ENCODE data around the gene RAD54L2. TPM values are rescaled to one million over a fixed set of nuclear protein-coding genes. Genes with fewer than 3 reads are reported as not detected.

The RAD54L2 gene
- total and polyA plus RNA-seq, 2 of the 4 experiments (the other 2 are of a cell fraction), result 6.8 to 24.2 TPM

- TF ChIP-seq RCOR1 (IDR thresholded peaks at IDR 0.05; ENCODE audit: insufficient replicate concordance, low read length) (no peak), RAD21 (IDR thresholded peaks at IDR 0.05; ENCODE audit: low read length) (no peak), MAZ (IDR thresholded peaks at IDR 0.05; ENCODE audit: borderline replicate concordance, low read depth, low read length) (no peak), SMC3 (IDR thresholded peaks at IDR 0.05; ENCODE audit: low read depth, low read length) (no peak), NFE2L2 (IDR thresholded peaks at IDR 0.05; ENCODE audit: low read depth, low read length) (no peak), RFX5 (IDR thresholded peaks at IDR 0.05; ENCODE audit: low read depth, low read length) (no peak), MXI1 (IDR thresholded peaks at IDR 0.05; ENCODE audit: borderline replicate concordance, low read depth, low read length) (no peak), BHLHE40 (IDR thresholded peaks at IDR 0.05; ENCODE audit: low read depth, low read length) (no peak), POLR2A (IDR thresholded peaks at IDR 0.05; ENCODE audit: low read depth, low read length) (no peak), USF2 (IDR thresholded peaks at IDR 0.05; ENCODE audit: low read depth, low read length) (no peak), ELK1 (IDR thresholded peaks at IDR 0.05; ENCODE audit: borderline replicate concordance, low read depth, low read length) (no peak), FOS (IDR thresholded peaks at IDR 0.05; ENCODE audit: low read depth, low read length) (no peak), CTCF (conservative IDR thresholded peaks at IDR 0.05; ENCODE audit: low read depth, low read length) (no peak), CEBPB (IDR thresholded peaks at IDR 0.05; ENCODE audit: low read depth, low read length) (no peak)
- ChIA-PET CTCF (interaction anchor here (0.8 kb wide), 1 partner anchor 10 kb away, joined by 3 read pairs; no protein-coding TSS in a partner anchor), POLR2A (ENCODE audit: unreplicated experiment) (no interaction called here)
- Histone ChIP-seq H2BK20ac (ENCODE audit: low read depth, low read length) (no peak overlapping the region), H3K79me1 (ENCODE audit: low read depth in 1 of 2, low read length in 2 of 2) (peaks cover 30 to 76% of the 10 kb centered on the region in 2 experiments), H2BK5ac (ENCODE audit: low read depth, low read length, poor library complexity, severe bottlenecking) (no peak overlapping the region), H3K18ac (ENCODE audit: low read depth, low read length) (no peak overlapping the region), H3K4me3 (ENCODE audit: insufficient read depth, low read depth, low read length) (no peak overlapping the region), H4K8ac (ENCODE audit: low read depth in 2 of 2, low read length in 2 of 2) (no peak overlapping the region), H2BK15ac (ENCODE audit: low read depth, low read length) (no peak overlapping the region), H2AK9ac (replicated peaks; ENCODE audit: low read depth, low read length, poor library complexity) (no peak overlapping the region), H3K9me3 (ENCODE audit: control insufficient read depth, insufficient read depth, low read length) (no peaks in the 10 kb centered on the region), H3K27ac (ENCODE audit: insufficient read depth, low read length) (peak overlapping the region; percentile 47; the same call in 1 of the 2 replicates), H3K4me1 (ENCODE audit: control insufficient read depth, insufficient read depth, low read length) (peaks cover 7% of the 10 kb centered on the region), H4K91ac (ENCODE audit: insufficient read depth, low read depth, low read length) (no peak overlapping the region), H4K20me1 (ENCODE audit: insufficient read depth, low read length) (peaks cover 15% of the 10 kb centered on the region), H3K56ac (ENCODE audit: extremely low read depth, insufficient read depth, low read length) (no peak overlapping the region), H3K27me3 (ENCODE audit: control insufficient read depth, insufficient read depth, low read length) (no peaks in the 10 kb centered on the region), H2BK120ac (ENCODE audit: low read depth, low read length) (no peak overlapping the region), H3K9ac (ENCODE audit: low read depth, low read length) (no peak overlapping the region), H3K4ac (ENCODE audit: low read depth, low read length) (no peak overlapping the region), H3K23ac (ENCODE audit: low read depth, low read length) (no peak overlapping the region), H3K9me1 (ENCODE audit: insufficient read depth, low read length) (peaks cover 7% of the 10 kb centered on the region; the same call in 1 of the 2 replicates), H2AK5ac (ENCODE audit: low read depth, low read length) (no peak overlapping the region), H3K4me2 (ENCODE audit: low read depth, low read length) (no peak overlapping the region; the same call in 1 of the 2 replicates), H2AFZ (replicated peaks; ENCODE audit: low read length, poor library complexity) (no peak overlapping the region), H3K36me3 (ENCODE audit: control insufficient read depth, insufficient read depth, low read length) (0 out of 2 replicates have a peak, but pooled peaks cover 3% of the 10 kb centered on the region), H4K5ac (ENCODE audit: low read depth, low read length) (no peak overlapping the region), H3K14ac (replicated peaks; ENCODE audit: low read depth, low read length) (no peak overlapping the region)
- ATAC-seq (ENCODE audit: low read depth) (no peak), DNase-seq (no peak)
- in situ Hi-C loops (cut with MboI; ENCODE audit: low sequenced_read_pairs) (no loop called here), intact Hi-C loops (cut with micrococcal nuclease) (no loop called here), dilution Hi-C loops (cut with HindIII; ENCODE audit: low sequenced_read_pairs, unreplicated experiment) (no loop called here)
- no TSS peak for BruUV-seq (replicated peaks)
Measured at GRCh38 chr3:51559961-51560360, 21.4 kb downstream of the RAD54L2 start.
